Breast epithelium (tissue), 3 donors: ENCODE results near the gene DERL3.

Experiments used
- POLR2A ChIP-seq: fragments of 450-650 bp; IDR thresholded peaks from one replicate; pipeline ENCODE4 v1.6.1; 2016; ENCODE audit warnings: antibody characterized with exemption, mild to moderate bottlenecking, moderate library complexity
- POLR2AphosphoS5 ChIP-seq, 3 donors: sonication (generic); formaldehyde crosslinking; IDR thresholded peaks; one replicate each; pipeline ENCODE4 v1.6.1; 2017; ENCODE audit warnings: antibody characterized with exemption in 3 of 3
- TF ChIP-seq, protein P1 (sequence below), 3 donors: fragments of 450-650 bp; IDR thresholded peaks; one replicate each; pipeline ENCODE4 v1.5.1; 2016 to 2017; ENCODE audit warnings: antibody characterized with exemption in 3 of 3, mild to moderate bottlenecking in 3 of 3, moderate library complexity in 3 of 3

GRCh38 chr22:23815541-23816155 is 23.2 kb downstream of the DERL3 start:
- TF ChIP-seq POLR2A (no peak), POLR2AphosphoS5 (IDR thresholded peaks at IDR 0.05) (no peak)
- TF ChIP-seq, protein P1, sequence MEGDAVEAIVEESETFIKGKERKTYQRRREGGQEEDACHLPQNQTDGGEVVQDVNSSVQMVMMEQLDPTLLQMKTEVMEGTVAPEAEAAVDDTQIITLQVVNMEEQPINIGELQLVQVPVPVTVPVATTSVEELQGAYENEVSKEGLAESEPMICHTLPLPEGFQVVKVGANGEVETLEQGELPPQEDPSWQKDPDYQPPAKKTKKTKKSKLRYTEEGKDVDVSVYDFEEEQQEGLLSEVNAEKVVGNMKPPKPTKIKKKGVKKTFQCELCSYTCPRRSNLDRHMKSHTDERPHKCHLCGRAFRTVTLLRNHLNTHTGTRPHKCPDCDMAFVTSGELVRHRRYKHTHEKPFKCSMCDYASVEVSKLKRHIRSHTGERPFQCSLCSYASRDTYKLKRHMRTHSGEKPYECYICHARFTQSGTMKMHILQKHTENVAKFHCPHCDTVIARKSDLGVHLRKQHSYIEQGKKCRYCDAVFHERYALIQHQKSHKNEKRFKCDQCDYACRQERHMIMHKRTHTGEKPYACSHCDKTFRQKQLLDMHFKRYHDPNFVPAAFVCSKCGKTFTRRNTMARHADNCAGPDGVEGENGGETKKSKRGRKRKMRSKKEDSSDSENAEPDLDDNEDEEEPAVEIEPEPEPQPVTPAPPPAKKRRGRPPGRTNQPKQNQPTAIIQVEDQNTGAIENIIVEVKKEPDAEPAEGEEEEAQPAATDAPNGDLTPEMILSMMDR (IDR thresholded peaks at IDR 0.05) = no peak
